ENCODE measurements around the gene AGTPBP1.

The AGTPBP1 gene

DNA sequence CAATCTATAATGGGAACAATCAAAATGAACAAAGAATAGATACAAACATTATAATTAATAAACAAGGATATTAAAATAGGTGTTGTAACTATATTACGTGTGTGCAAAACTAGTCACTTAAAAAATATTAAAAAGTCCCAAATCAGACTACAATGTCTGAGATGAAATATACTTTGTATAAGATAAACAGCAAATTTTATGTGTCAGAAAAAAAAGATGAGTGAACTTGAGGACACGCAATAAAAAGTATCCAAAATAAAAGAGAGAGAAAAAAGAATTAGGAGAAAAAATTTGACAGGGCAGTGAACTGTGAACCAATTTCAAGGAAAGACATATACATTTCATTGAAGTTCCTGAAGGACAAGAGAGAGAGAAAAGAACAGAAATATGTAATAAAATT is 37.0 kb downstream of the AGTPBP1 start:
- Histone ChIP-seq H3K9ac (ENCODE audit: low read length) (no peak overlapping the region), H3K79me2 (ENCODE audit: low read length) (no peaks in the 10 kb centered on the region)
- no peak for TF ChIP-seq EZH2phosphoT487 (IDR thresholded peaks at IDR 0.05; ENCODE audit: low read length)
- TF ChIP-seq, protein P1, sequence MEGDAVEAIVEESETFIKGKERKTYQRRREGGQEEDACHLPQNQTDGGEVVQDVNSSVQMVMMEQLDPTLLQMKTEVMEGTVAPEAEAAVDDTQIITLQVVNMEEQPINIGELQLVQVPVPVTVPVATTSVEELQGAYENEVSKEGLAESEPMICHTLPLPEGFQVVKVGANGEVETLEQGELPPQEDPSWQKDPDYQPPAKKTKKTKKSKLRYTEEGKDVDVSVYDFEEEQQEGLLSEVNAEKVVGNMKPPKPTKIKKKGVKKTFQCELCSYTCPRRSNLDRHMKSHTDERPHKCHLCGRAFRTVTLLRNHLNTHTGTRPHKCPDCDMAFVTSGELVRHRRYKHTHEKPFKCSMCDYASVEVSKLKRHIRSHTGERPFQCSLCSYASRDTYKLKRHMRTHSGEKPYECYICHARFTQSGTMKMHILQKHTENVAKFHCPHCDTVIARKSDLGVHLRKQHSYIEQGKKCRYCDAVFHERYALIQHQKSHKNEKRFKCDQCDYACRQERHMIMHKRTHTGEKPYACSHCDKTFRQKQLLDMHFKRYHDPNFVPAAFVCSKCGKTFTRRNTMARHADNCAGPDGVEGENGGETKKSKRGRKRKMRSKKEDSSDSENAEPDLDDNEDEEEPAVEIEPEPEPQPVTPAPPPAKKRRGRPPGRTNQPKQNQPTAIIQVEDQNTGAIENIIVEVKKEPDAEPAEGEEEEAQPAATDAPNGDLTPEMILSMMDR (IDR thresholded peaks at IDR 0.05; ENCODE audit: low read length), result no peak
- TF ChIP-seq EZH2 (optimal IDR thresholded peaks at IDR 0.05; ENCODE audit: low read depth, low read length), result no peak

DNA sequence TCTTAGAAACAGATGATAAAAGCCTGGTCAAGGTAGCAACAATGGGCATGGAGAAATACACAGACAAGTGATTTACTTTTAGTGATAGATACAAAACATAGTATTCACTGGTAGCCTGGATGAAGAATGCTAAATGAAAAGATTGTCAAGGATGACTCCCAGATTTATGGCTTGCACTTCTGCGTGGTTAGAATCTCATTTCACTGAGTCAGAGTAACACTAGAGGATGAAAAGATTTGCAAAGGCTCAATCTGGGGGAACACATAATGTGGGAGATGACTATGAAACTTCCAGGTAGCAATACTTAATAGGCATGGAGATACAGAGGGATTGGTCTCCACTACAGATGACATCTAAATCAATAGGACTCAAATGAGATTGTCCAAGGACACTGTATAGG is 38.4 kb downstream of the AGTPBP1 start:
- TF ChIP-seq EZH2phosphoT487 (IDR thresholded peaks at IDR 0.05; ENCODE audit: low read length) (no peak), EZH2 (optimal IDR thresholded peaks at IDR 0.05; ENCODE audit: low read depth, low read length) (no peak)
- TF ChIP-seq, protein P1 (IDR thresholded peaks at IDR 0.05; ENCODE audit: low read length), result no peak
- H3K9me3 ChIP-seq (replicated peaks; ENCODE audit: insufficient read depth, low read length), result no peaks in the 10 kb centered on the region
- no peak overlapping the region for H3K9ac ChIP-seq (ENCODE audit: low read length)
- H3K4me3 ChIP-seq (ENCODE audit: low read length), result no peak overlapping the region
- no peaks in the 10 kb centered on the region for H3K4me1 ChIP-seq (ENCODE audit: low read length)
- H3F3A ChIP-seq (ENCODE audit: insufficient read depth, low read length), result no peaks in the 10 kb centered on the region
- no peaks in the 10 kb centered on the region for H4K20me1 ChIP-seq (ENCODE audit: insufficient read depth, low read length)
- H3K9me2 ChIP-seq (replicated peaks; ENCODE audit: insufficient read depth, low read length), result no peaks in the 10 kb centered on the region
- no peaks in the 10 kb centered on the region for H3K27me3 ChIP-seq (replicated peaks; ENCODE audit: insufficient read depth, low read length)
- H3K4me2 ChIP-seq (ENCODE audit: low read depth, low read length), result no peak overlapping the region
- H2AFZ ChIP-seq (ENCODE audit: low read length), result no peak overlapping the region
- H3K36me3 ChIP-seq (replicated peaks; ENCODE audit: insufficient read depth, low read length), result no peaks in the 10 kb centered on the region; the same call in 1 of the 2 replicates
- H3K79me2 ChIP-seq (ENCODE audit: low read length), result no peaks in the 10 kb centered on the region
- no peak for DNase-seq
- H3K27ac ChIP-seq (ENCODE audit: low read length), result no peak overlapping the region

More for the DNA sequence above, 37.0 kb downstream of the AGTPBP1 start:
- no peak for DNase-seq
- Histone ChIP-seq H3K36me3 (replicated peaks; ENCODE audit: insufficient read depth, low read length) (no peaks in the 10 kb centered on the region; the same call in 1 of the 2 replicates), H4K20me1 (ENCODE audit: insufficient read depth, low read length) (no peaks in the 10 kb centered on the region), H3K27me3 (replicated peaks; ENCODE audit: insufficient read depth, low read length) (no peaks in the 10 kb centered on the region), H3K4me1 (ENCODE audit: low read length) (no peaks in the 10 kb centered on the region), H2AFZ (ENCODE audit: low read length) (no peak overlapping the region), H3F3A (ENCODE audit: insufficient read depth, low read length) (no peaks in the 10 kb centered on the region), H3K4me2 (ENCODE audit: low read depth, low read length) (no peak overlapping the region), H3K9me3 (replicated peaks; ENCODE audit: insufficient read depth, low read length) (no peaks in the 10 kb centered on the region), H3K4me3 (ENCODE audit: low read length) (no peak overlapping the region), H3K27ac (ENCODE audit: low read length) (no peak overlapping the region), H3K9me2 (replicated peaks; ENCODE audit: insufficient read depth, low read length) (no peaks in the 10 kb centered on the region)

DNA sequence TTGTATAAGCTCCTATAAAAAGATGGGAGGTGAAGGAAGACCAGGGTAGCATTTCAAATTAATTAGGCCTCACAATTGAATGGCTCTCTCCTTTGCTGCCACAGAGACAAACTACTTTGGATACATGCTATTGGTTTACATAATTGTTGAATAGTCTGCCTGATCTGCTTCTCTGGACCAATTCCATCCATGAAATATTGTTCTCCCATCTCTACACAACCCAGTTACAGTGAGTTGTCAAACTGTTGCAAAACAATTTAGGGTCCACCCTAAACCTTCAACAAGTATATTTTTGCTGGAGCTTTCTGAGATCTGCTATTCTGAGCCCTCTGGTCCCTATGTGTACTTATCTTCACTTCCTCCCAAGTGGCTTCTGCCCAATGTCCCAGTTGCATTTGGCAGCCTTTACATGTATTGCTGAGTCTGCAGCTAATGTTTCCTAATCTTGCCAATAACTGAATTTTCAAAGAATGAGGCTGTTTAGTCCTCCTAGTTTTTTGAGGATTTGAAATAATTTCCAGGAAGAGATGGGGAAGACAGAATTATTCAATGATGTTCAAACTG is 38.9 kb downstream of the AGTPBP1 start:
- Histone ChIP-seq H3K36me3 (replicated peaks; ENCODE audit: insufficient read depth, low read length) (no peaks in the 10 kb centered on the region; the same call in 1 of the 2 replicates), H3K9me2 (replicated peaks; ENCODE audit: insufficient read depth, low read length) (no peaks in the 10 kb centered on the region), H3K4me1 (ENCODE audit: low read length) (no peaks in the 10 kb centered on the region), H3K27me3 (replicated peaks; ENCODE audit: insufficient read depth, low read length) (no peaks in the 10 kb centered on the region), H2AFZ (ENCODE audit: low read length) (no peak overlapping the region), H3K27ac (ENCODE audit: low read length) (no peak overlapping the region), H3K9ac (ENCODE audit: low read length) (no peak overlapping the region), H4K20me1 (ENCODE audit: insufficient read depth, low read length) (no peaks in the 10 kb centered on the region), H3K9me3 (replicated peaks; ENCODE audit: insufficient read depth, low read length) (no peaks in the 10 kb centered on the region), H3K79me2 (ENCODE audit: low read length) (no peaks in the 10 kb centered on the region), H3K4me2 (ENCODE audit: low read depth, low read length) (no peak overlapping the region), H3K4me3 (ENCODE audit: low read length) (no peak overlapping the region), H3F3A (ENCODE audit: insufficient read depth, low read length) (no peaks in the 10 kb centered on the region)
- TF ChIP-seq, protein P1 (IDR thresholded peaks at IDR 0.05; ENCODE audit: low read length), result no peak
- TF ChIP-seq EZH2 (optimal IDR thresholded peaks at IDR 0.05; ENCODE audit: low read depth, low read length), result no peak
- no peak for TF ChIP-seq EZH2phosphoT487 (IDR thresholded peaks at IDR 0.05; ENCODE audit: low read length)
- no peak for DNase-seq

Measured in MM.1S (cell line).